HG03159 (cell line): ENCODE results near the gene MOXD1.

Experiments used
- ATAC-seq: cut with Tn5 transposase; IDR thresholded peaks from one replicate; pipeline ENCODE4 v1.9.1; 2021; ENCODE audit warnings: mild to moderate bottlenecking, moderate library complexity; ENCODE audit not compliant: unreplicated experiment

Gene MOXD1

DNA sequence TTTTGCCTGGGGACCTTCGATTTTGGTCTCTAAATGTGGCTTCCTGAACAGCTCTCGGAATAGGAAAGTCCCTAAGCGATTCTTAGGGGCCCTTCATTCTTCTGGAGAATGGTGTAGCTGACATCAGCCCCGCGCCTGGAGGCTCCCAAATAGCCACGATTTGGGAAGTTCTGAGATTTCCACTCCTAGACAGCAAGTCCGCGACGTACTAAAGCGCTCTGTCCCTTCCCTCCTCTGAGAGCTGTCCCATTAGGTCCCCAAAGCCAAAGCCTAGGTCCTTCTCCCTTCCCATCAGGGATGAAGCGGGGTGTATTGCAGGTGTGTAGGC, 756 bp downstream of the MOXD1 start:
- ATAC-seq, result no peak

DNA sequence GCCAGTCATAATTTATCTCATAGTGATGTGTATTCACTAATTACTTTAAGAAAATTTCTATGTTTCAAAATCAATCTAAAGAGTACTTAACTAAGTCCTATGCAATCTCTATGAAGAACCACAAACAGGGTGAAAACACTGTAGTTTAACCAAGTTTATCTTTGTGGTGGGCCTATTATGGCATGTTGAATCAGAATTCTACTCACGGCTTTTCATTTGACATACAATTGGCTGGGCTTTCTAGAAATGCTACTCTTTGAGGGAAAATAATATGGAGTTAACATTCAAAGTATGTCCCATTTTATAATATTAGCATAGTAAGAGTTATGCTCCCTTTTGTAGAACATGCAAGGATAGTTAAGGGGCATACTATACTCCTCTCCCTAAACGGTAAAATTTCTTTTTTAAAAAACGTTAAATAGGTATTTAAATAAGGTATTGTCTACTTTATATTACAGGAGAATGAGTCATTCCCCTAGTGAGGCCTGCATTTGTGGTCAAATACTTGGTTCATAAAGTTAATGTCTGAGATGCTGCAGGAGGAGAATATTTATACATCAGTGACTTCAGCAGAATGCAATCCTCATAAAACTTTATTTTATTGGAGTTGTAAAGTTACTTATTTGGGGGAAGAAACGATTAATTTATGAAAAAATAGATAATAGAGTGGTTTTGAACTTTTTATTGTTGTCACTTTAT, 1.8 kb downstream of the MOXD1 start:
- ATAC-seq, result no peak

DNA sequence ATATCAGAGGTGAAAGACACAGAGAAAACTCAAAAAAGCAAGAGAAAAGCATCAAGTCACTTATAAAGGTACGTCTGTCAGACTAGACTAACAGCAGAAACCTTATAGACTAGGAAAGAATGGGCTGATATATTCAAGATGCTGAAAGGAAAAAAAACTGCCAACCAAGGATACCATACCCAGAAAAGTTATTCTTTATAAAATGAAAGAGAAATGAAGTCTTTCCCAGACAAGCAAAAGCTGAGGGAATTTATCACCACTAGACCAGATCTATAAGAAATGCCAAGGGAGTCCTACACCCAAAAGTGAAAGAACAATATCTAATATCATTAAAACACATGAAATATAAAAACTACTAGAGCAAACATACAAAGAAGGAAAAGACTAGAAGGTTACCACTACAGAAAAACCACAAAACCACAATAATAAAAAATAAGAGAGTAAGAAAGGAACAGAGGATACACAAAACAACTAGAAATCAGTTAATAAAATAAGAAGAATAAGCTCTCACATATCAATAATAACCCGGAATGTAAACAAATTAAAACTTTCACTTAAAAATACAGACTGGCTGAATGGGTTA, 6.2 kb downstream of the MOXD1 start:
- no peak for ATAC-seq

DNA sequence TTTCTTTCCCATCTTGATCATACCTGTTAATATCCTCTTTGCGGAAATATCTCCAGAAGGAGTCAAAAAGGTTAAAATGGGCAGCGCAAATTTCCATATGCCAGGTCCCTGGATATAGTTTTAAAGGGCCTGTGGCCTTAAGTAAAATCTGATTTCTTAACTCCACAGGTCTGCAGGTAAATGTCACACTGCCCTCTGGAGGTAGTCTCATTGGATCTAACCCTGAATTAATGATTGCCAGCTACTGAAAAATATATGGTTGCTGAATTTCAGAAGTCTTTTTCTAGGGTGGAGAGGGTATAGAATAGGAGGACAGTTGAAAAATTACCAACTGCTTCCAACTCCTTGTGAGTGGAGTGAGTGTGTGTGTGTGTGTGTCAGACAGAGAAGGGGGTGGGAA, 8.5 kb downstream of the MOXD1 start:
- no peak for ATAC-seq

DNA sequence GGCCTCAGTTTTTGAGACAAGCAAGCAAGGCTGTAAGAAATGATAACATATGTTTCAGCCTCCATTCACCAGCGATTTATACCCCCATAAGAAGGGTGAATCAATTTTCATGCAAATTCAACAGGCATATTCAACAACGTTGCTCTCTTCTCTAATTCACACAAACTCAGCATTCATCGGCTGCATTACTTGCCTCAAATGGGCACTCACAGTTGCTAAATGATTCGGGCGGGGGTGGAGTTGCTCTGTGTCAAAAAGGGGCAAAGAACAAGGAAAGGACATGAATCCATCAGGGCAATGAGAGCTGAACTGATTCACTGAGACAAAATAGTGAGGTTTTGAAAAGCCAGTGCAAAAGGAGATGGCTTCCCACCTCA, 9.0 kb downstream of the MOXD1 start:
- ATAC-seq, result no peak

DNA sequence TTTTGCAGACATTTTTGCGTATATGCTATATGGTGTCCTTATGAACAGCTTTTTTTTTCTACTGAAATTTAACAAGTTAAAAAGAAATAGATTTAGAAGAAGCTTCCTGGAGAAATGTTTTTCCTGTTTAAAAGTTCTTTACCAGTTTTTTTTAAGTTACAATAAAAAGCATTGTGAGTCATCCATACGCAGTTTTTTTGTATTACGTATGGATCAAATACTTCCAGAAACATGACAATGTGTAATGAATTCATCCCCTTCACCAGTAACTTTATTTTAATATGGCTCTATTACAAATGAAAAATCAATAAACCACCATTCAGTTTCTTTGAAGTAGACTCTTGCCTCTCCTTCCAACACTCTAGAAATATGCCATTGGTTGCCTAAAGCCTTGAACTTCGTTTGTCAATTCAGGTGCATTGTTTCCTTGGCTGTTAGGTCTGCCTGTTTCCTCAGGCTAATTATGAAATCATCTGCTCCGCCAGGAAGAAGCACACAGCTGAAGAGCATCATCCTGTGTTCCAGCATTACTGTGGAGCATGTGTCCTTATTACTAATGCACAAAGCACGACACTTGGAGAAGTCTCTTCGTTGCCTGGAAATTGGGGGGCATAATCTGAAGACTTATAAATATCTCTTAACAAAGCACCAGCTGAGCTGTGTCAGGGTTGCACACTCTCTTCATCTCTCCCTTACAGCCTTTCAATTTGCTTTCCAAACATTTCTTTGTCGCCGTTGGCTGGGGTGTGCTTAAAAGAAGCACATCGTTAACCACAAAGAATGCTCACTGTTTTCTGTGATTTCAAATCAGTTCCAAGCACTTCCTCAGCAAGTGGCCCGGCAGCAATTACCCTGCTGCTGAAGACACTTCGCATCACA, 9.6 kb downstream of the MOXD1 start:
- ATAC-seq, result no peak

DNA sequence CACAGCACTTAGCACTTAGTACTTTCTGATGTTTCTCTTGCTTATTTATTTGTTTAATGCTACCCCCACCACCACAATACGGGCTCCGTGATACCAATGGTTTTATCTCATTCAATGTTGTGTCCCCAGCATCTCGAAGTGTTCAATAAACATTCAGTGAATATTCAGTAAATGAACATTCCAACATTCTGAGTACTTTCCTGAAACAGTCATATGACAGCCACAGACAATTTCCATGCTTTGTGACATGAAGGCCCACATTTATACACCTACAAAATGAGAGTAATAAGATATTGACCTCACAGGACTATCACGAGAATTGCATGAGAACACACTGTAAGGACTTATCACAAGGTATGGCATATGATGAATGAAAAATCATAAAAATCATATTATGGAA, 10.8 kb downstream of the MOXD1 start:
- no peak for ATAC-seq

DNA sequence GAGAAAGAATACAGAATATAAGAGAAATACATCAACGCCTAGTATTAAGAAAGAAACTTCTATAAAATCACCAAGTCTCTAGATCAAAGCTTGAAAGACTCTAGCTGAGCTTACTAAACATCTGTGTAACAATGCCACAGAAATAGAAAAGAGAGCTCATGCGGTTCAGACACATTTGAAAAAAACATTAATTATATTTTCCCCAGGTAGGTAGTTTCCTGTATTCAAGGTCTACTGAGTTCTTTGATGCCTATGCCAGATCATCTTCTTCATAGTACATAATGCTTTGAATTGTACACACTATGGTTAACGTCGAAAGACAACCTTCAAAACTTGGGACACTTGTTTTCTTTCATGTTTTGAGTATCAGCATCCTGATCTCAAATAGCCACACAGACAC, 11.3 kb downstream of the MOXD1 start:
- no peak for ATAC-seq

DNA sequence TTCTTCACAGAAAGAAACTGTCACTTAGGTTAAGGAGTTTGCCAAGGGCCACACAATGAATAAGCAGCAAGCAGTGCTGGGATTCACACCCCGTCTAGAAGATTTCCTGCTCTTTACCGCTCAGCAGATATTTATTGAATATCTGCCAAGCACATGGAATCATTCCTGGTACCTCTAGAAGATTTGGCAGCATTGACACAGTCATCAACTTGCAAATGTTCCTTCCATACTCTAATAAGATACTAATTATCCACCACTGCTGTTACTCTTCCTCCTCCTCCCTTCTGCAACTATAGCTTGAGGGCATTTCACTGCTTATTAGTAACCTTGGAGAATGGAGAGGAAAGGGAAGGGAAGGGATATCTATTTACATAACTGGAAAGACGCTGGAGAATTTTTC, 13.0 kb downstream of the MOXD1 start:
- no peak for ATAC-seq

DNA sequence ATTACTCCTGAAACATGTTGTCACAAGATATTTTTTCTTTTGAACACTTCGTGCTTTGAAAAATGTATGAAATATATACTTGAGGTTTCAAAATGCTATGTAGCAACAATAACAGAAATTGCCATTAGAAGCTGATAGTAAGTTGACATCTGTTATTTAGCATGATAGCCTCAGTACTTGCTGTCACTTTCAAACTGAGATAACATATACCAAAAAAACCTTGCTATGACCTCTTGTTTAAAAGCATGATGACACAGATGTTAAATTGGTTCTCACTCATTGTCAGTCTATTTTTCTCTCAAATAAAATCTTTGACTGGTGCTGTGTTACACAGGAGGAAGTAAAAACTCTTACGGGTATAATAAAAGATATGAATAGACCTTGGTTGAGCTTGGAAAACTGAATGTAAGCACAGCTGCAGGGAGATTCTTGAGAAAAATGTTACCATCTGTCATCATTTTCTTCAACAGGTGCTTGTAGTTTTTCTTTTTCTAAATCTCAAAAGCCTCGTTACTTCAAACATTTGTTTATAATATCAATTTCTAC, 18.6 kb downstream of the MOXD1 start:
- ATAC-seq, result no peak

DNA sequence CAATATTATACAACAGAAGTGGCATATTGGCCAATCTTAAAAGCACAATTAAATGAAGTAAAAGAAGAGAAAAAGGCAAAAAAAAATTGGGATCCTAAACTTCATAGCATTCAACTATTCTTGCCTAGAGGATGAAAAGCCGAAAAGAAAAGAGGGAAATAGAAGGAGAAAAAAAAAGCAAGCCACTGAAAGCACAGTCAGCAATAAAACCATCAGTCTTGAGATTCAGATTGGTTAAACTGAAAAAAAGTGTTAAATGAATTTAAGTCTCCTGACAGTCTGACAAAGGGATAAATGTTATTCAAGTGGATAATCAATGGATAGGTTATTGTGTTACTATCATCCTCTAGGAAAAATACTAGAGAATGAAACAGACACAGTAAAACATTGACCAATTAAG, 19.9 kb downstream of the MOXD1 start:
- ATAC-seq, result no peak

DNA sequence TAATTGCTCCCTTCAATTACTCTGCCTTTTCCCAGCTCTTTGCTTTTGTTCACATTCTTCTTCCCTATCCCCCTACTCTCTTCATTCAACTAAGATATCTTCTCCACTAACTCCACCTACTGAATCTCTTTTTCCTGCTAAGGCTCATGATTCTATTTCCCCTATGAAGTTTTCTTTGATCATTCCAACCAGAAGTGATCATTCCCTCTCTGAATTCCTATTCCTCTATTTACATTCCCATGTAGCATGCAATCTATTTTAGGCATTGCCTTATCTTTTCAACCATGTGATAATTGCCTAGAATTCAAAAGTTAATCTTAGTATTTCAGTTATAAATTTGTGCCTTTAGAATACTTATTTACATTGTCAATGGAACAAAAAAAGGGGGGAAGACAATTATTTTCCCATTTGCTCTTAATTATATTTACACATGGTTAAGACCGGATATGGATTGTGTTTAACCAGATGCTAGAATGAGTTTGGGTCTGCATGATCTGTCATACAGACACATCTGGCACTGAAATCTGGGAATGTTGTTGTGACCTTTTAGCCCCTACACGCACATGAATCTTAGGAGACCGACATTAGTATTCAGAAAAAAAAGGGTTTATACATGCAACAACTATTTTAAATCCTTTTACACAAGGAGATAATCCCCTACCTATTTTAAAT, 20.8 kb downstream of the MOXD1 start:
- no peak for ATAC-seq

DNA sequence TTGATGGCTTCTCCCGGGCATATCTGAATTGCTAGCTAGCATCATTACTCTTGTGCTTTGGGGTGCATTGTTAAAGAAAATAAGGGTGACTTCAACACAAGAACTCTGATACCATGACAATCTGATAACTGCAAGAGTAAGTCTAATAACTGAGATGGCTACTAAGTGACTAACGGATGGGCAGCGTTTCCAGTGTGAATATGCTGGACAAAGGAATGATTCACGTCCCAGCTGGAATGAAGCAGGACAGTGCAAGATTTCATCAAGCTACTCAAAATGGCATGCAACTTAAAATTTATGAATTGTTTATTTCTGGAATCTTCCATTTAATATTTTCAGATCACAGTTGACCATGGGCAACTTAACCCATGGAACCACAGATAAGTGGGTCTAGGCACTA, 31.7 kb downstream of the MOXD1 start:
- no peak for ATAC-seq

DNA sequence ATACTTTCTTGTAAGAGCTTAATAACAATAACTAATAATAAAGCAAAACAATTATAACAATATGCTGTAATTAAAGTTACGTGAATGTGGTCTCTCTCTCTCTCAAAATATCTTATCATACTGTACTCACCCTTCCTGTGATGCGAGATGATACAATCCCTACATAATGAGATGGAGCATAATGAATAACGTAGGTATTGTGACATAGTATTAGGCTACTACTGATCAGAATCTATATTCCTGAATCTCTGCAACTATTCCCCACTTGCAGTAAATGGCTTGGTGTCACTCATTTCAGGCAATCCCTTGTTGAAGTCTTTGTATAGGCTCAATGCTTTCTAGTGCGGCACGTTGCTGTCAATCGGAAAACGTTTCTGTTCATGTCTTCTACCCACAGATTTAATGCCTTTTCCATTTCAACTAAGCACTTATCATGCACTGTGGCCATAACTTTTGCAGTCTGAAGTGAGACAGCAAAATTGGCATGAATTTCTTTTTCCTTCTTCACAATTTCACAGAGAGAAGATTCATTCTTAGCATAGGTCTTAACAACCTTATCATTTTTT, 32.3 kb downstream of the MOXD1 start:
- ATAC-seq, result no peak

DNA sequence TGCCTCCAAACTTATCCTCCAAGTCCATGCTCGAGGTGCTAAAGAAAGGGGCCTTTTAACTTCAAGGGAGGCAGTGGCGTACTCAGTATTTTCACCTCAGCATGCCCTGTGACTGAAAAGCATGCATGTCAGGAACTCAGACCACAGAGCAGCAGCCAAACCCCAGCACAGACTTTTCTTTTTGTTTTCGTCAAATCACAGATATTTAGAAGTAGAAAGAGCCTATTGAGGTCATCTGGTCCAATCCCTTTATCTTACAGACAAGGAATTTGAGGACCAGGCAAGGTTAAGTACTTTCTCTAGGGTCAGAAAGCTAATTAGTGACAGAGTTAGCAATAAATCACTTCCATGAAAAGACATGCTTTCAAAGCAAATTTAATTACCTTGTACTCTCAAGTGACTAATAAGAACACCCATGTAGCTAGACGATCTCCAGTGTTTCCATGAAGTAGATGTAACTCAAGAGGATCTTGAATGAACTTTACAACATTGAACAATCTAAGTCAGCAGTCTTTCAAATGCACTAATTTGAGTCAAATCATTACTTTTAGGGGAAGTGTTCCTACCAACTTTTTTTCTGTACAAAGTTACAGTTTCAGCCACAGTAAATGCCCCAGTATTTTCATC, 35.9 kb downstream of the MOXD1 start:
- ATAC-seq, result peak; percentile 98

DNA sequence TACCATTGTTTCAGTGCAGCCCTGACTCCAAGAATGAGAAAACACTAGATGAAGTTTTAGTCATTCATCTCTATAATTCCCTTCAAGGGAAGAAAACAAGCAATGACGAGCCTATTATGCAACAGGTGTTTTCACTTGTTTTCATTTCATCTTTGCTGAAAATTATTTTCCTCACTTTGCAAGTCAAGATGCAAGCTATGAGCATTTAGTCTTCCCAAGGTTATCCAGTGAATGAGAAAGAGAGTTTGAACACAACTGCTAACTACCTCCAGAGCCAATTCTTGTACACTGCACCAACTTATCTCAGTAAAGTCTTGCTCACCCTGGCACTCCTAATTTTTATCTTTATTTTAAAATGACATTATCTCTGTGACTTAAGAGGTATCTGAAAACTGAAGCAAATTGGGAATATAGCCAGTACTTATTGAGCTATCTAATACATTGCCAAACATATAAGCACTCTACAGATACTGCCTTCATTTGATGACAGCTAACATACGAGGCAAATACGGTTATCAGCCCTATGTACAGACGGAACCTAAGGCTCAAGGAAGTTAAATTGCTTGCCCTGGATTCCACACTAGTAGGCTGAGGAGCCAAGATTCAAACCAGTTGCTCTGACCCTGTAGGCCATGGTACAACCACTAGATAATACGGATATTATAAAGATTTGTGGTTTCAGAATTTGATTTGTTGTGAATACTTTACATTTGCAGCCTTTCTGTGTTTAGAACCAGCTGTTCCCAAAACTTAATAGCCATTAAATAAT, 36.8 kb downstream of the MOXD1 start:
- no peak for ATAC-seq

DNA sequence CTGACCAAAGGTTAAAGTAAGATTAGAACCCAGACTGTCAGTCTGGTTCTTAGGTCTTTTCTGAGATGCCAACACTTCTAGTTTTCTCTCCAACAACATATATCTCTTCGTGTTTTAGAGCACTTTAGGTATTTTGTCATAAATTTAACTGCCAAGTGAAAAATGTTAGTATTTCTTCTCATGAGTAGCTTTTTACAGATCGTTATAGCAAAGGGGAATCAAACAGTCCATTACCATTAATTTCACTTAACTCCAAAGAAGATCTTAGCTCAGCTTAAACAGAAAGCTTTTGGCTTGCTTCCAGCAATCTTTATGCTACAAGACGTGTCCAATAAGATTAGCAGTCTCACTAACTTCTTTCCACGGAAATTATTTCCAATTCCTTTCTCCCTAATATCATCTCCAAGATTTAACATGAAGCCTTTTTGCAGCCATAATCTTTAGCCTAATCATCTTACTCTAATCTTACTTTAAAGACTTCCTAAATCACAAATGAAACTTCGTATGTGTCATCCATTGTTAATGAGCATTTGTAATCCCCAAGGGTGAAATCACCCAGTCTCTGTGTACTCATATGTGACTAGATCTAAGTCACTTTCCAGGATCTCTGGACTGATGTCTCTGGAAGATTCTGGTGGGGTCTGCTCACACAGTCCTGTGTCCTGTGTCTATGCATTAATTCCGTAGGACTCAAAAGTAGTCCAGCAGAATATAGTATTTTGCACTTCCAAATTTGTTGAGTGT, 38.7 kb downstream of the MOXD1 start:
- ATAC-seq, result no peak

DNA sequence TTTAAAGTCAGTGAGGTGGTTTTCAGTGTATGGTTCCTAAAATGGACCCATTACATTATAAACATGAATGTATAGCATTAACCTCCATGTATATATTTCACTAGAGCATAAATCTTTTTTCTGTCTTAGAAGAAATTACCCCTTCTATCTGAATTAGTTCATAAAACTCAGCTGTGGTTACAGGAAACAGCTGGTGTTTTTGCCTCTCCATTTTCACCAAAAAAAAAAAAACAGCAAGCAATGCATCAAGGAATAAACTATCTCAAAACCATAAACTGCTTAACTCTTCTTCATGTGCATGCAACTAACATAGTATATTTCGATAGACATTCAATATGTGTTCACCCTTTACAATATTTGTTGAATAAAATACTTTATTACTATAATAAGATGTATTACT, 40.2 kb downstream of the MOXD1 start:
- no peak for ATAC-seq

DNA sequence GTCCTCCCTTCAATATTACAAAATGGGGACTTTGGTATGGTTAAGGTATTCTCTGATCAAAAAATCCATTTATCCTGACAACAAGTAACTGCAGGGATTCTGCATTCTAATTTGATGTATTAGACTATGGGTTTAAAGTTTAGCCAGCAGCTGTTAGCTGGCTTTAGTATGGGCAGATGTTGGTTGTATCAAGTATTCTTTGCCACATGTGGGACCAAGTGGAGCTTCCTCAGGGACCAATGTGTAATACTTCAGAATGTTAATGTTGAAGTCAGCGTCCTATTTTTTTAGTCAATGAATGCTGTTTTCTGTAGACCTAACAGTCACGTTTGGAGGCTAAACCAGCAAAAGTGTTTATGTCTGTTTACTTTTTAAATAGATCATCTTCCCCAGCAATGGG, 41.4 kb downstream of the MOXD1 start:
- no peak for ATAC-seq
